ENCODE measurements around the gene CHERP.

The CHERP gene

DNA sequence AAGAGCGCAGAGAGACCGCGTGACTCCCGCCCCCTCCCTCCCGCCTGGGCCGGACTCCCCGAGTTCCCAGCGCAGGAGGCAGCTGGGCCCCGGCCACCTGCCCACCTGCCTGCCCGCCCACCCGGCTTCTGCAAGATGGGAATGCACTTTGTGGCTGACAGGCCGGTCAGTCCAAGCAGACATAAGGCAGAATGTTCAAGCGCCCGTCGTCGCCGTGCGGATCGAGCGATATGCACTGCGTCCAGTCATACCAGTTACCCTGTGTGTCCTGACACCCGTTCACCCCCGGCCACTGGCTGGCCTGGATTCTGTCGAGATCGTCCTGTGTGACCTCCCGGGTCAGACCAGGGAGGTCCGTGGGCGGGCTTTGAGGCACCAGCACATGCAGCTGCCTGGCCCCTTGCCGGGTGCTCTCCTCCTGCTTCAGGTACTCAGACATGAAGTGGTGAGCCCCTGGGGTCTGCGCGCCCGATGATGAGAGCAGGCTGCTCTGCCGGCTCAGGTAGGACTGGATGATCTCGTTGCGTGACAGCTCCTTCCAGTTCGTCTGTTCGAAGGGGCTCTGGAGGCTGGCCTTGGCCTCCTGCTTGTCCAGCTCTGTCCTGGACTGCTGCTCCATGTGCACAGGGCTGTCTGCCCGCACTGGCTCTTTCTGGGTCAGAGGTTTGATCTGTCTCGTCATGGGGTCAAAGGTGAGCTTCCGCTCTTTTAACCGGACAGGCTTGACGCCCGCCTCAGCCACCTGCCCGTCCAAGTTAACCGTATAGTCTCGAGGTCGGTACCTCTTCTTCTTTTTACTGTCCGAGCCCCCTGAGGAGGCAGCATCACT is 33.8 kb upstream of the CHERP start:
- Histone ChIP-seq H3K4me2 (ENCODE audit: low read length, poor library complexity, severe bottlenecking) (no peak overlapping the region), H2BK120ac (ENCODE audit: low read depth, low read length) (no peak overlapping the region), H3K9ac (ENCODE audit: low read length) (no peak overlapping the region), H3K27ac (ENCODE audit: low read length, poor library complexity, severe bottlenecking) (no peak overlapping the region), H3K4me3 (ENCODE audit: insufficient read depth in 1 of 2, low read depth in 1 of 2, low read length in 2 of 2) (no peak overlapping the region), H2BK5ac (ENCODE audit: low read depth, low read length, poor library complexity, severe bottlenecking) (no peak overlapping the region), H3K36me3 (ENCODE audit: control insufficient read depth in 1 of 2, insufficient read depth in 2 of 2, low read depth in 1 of 2, low read length in 2 of 2) (peaks cover 51 to 58% of the 10 kb centered on the region in 2 experiments), H4K91ac (ENCODE audit: low read length) (no peak overlapping the region), H2BK12ac (ENCODE audit: low read length in 2 of 2) (no peak overlapping the region), H3K18ac (ENCODE audit: low read depth in 1 of 2, low read length in 2 of 2) (no peak overlapping the region), H3K4me1 (ENCODE audit: control insufficient read depth, insufficient read depth, low read depth, low read length) (peaks cover 17% of the 10 kb centered on the region), H2AFZ (ENCODE audit: low read depth, low read length) (no peak overlapping the region), H3K9me3 (ENCODE audit: control insufficient read depth, low read length) (no peaks in the 10 kb centered on the region), H2BK15ac (ENCODE audit: low read depth, poor library complexity, severe bottlenecking) (no peak overlapping the region), H3K27me3 (ENCODE audit: control insufficient read depth in 1 of 2, insufficient read depth in 1 of 2, low read length in 2 of 2) (no peaks in the 10 kb centered on the region), H4K8ac (ENCODE audit: low read length) (no peak overlapping the region), H3K79me1 (replicated peaks; ENCODE audit: low read length, poor library complexity, severe bottlenecking) (peaks cover 16% of the 10 kb centered on the region), H3K23ac (ENCODE audit: low read length in 2 of 2) (no peak overlapping the region), H2AK5ac (ENCODE audit: low read length, severe bottlenecking) (no peak overlapping the region), H3K4ac (ENCODE audit: low read depth in 1 of 2, low read length in 2 of 2) (no peak overlapping the region), H3K14ac (ENCODE audit: low read length in 2 of 2) (no peak overlapping the region)
- DNase-seq = no peak
- 92% methylated on average over 48 of the region's 48 CpGs for WGBS

DNA sequence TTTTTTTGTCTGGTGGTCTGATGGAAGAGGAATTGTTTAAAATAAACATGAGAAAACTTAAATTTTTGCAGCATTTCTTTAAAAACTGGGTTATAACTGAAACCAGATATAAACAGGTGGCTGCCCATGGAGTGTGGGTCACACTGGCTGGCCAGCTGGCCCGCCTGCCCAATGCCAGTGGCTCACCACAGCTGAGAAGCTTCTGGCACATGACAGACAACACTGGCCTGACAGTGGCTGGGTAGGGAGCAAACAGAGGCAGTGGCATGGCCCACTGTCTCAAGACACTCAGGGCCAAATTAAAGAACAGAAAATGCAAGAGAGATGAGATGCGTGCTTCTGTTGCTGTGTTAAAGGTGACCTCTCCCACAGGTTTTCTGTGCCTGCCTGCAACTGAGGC is 33.0 kb upstream of the CHERP start:
- no peak overlapping the region for H2BK120ac ChIP-seq (ENCODE audit: low read depth, low read length)
- H3K4ac ChIP-seq (ENCODE audit: low read depth in 1 of 2, low read length in 2 of 2) = no peak overlapping the region
- no peaks in the 10 kb centered on the region for H3K27me3 ChIP-seq (ENCODE audit: control insufficient read depth in 1 of 2, insufficient read depth in 1 of 2, low read length in 2 of 2)
- H3K4me3 ChIP-seq (ENCODE audit: insufficient read depth in 1 of 2, low read depth in 1 of 2, low read length in 2 of 2) = no peak overlapping the region
- H3K18ac ChIP-seq (ENCODE audit: low read depth in 1 of 2, low read length in 2 of 2) = no peak overlapping the region
- DNase-seq = no peak
- no peak overlapping the region for H2AFZ ChIP-seq (ENCODE audit: low read depth, low read length)
- H3K36me3 ChIP-seq (ENCODE audit: control insufficient read depth in 1 of 2, insufficient read depth in 2 of 2, low read depth in 1 of 2, low read length in 2 of 2) = peaks cover 54 to 56% of the 10 kb centered on the region in 2 experiments
- no peak overlapping the region for H2AK5ac ChIP-seq (ENCODE audit: low read length, severe bottlenecking)
- no peak overlapping the region for H3K14ac ChIP-seq (ENCODE audit: low read length in 2 of 2)
- H3K23ac ChIP-seq (ENCODE audit: low read length in 2 of 2) = no peak overlapping the region
- H3K9me3 ChIP-seq (ENCODE audit: control insufficient read depth, low read length) = no peaks in the 10 kb centered on the region
- H3K27ac ChIP-seq (ENCODE audit: low read length, poor library complexity, severe bottlenecking) = no peak overlapping the region
- H2BK12ac ChIP-seq (ENCODE audit: low read length in 2 of 2) = no peak overlapping the region
- no peak overlapping the region for H4K91ac ChIP-seq (ENCODE audit: low read length)
- no peak overlapping the region for H3K4me2 ChIP-seq (ENCODE audit: low read length, poor library complexity, severe bottlenecking)
- H3K4me1 ChIP-seq (ENCODE audit: control insufficient read depth, insufficient read depth, low read depth, low read length) = peaks cover 20% of the 10 kb centered on the region
- H3K9ac ChIP-seq (ENCODE audit: low read length) = no peak overlapping the region
- H2BK5ac ChIP-seq (ENCODE audit: low read depth, low read length, poor library complexity, severe bottlenecking) = no peak overlapping the region
- no peak overlapping the region for H2BK15ac ChIP-seq (ENCODE audit: low read depth, poor library complexity, severe bottlenecking)
- H3K79me1 ChIP-seq (replicated peaks; ENCODE audit: low read length, poor library complexity, severe bottlenecking) = peaks cover 15% of the 10 kb centered on the region
- WGBS = 95% methylated on average over 2 of the region's 2 CpGs
- H4K8ac ChIP-seq (ENCODE audit: low read length) = no peak overlapping the region

DNA sequence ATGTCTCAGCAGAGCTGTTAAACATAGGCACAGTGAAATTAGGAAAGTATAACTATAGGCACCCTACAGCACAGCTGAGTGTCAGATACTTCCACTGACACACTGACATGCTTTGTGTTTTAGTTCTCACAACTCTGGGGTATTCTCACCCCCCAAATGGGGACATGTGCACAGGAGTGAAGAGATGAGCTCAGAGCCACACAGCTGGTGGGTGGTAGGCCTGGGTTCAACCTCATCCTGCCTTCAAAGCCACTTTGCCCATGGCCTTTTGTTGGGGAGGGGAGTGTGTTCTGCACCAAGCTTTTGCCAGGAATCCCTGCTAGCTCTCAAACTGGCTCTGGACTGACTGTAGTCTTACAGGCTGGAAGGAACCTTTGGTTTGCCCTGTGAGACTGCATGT is 31.7 kb upstream of the CHERP start:
- no peak overlapping the region for H3K27ac ChIP-seq (ENCODE audit: low read length, poor library complexity, severe bottlenecking)
- no peak overlapping the region for H4K8ac ChIP-seq (ENCODE audit: low read length)
- H2BK120ac ChIP-seq (ENCODE audit: low read depth, low read length) = no peak overlapping the region
- no peak overlapping the region for H3K14ac ChIP-seq (ENCODE audit: low read length in 2 of 2)
- no peaks in the 10 kb centered on the region for H3K9me3 ChIP-seq (ENCODE audit: control insufficient read depth, low read length)
- H3K27me3 ChIP-seq (ENCODE audit: control insufficient read depth in 1 of 2, insufficient read depth in 1 of 2, low read length in 2 of 2) = no peaks in the 10 kb centered on the region
- no peak overlapping the region for H2BK12ac ChIP-seq (ENCODE audit: low read length in 2 of 2)
- no peak overlapping the region for H3K4ac ChIP-seq (ENCODE audit: low read depth in 1 of 2, low read length in 2 of 2)
- H2BK5ac ChIP-seq (ENCODE audit: low read depth, low read length, poor library complexity, severe bottlenecking) = no peak overlapping the region
- H3K18ac ChIP-seq (ENCODE audit: low read depth in 1 of 2, low read length in 2 of 2) = no peak overlapping the region
- peak overlapping the region; percentile 98 for H3K9ac ChIP-seq (ENCODE audit: low read length)
- no peak overlapping the region for H2AFZ ChIP-seq (ENCODE audit: low read depth, low read length)
- H3K36me3 ChIP-seq (ENCODE audit: control insufficient read depth in 1 of 2, insufficient read depth in 2 of 2, low read depth in 1 of 2, low read length in 2 of 2) = peaks cover 59 to 66% of the 10 kb centered on the region in 2 experiments
- H3K4me2 ChIP-seq (ENCODE audit: low read length, poor library complexity, severe bottlenecking) = peak overlapping the region; percentile 23
- no peak overlapping the region for H2AK5ac ChIP-seq (ENCODE audit: low read length, severe bottlenecking)
- no peak overlapping the region for H3K23ac ChIP-seq (ENCODE audit: low read length in 2 of 2)
- peak overlapping the region in 1 of 2 experiments; percentile 100 for H3K4me3 ChIP-seq (ENCODE audit: insufficient read depth in 1 of 2, low read depth in 1 of 2, low read length in 2 of 2)
- H2BK15ac ChIP-seq (ENCODE audit: low read depth, poor library complexity, severe bottlenecking) = no peak overlapping the region
- no peak overlapping the region for H4K91ac ChIP-seq (ENCODE audit: low read length)
- DNase-seq = no peak
- H3K79me1 ChIP-seq (replicated peaks; ENCODE audit: low read length, poor library complexity, severe bottlenecking) = peaks cover 17% of the 10 kb centered on the region
- peaks cover 27% of the 10 kb centered on the region for H3K4me1 ChIP-seq (ENCODE audit: control insufficient read depth, insufficient read depth, low read depth, low read length)

DNA sequence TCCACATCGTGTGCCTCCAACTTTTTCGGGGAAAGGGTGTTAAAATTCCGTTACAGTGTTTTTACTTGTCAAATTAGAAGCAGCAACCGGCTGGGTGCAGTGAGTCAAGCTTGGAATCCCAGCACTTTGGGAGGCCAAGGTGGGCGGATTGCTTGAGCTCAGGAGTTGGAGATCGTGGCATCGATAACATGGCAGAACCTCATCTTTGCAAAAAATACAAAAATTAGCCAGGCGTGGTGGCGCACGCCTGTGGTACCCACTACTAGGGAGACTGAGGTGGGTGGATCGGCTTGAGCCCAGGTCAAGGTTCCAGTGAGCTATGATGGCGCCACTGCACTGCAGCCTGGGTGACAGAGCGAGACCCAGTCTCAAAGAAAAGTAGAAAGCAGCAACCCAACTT is 31.1 kb upstream of the CHERP start:
- Histone ChIP-seq H3K27me3 (ENCODE audit: control insufficient read depth in 1 of 2, insufficient read depth in 1 of 2, low read length in 2 of 2) (no peaks in the 10 kb centered on the region), H4K8ac (ENCODE audit: low read length) (no peak overlapping the region), H2AFZ (ENCODE audit: low read depth, low read length) (no peak overlapping the region), H3K36me3 (ENCODE audit: control insufficient read depth in 1 of 2, insufficient read depth in 2 of 2, low read depth in 1 of 2, low read length in 2 of 2) (peaks cover 59 to 67% of the 10 kb centered on the region in 2 experiments), H3K4me3 (ENCODE audit: insufficient read depth in 1 of 2, low read depth in 1 of 2, low read length in 2 of 2) (peak overlapping the region; percentile 34 to 100), H3K9ac (ENCODE audit: low read length) (peak overlapping the region; percentile 98), H2BK15ac (ENCODE audit: low read depth, poor library complexity, severe bottlenecking) (no peak overlapping the region), H3K9me3 (ENCODE audit: control insufficient read depth, low read length) (no peaks in the 10 kb centered on the region), H3K4ac (ENCODE audit: low read depth in 1 of 2, low read length in 2 of 2) (no peak overlapping the region), H4K91ac (ENCODE audit: low read length) (no peak overlapping the region), H3K4me2 (ENCODE audit: low read length, poor library complexity, severe bottlenecking) (peak overlapping the region; percentile 91), H3K4me1 (ENCODE audit: control insufficient read depth, insufficient read depth, low read depth, low read length) (peaks cover 31% of the 10 kb centered on the region), H2BK120ac (ENCODE audit: low read depth, low read length) (no peak overlapping the region), H3K79me1 (replicated peaks; ENCODE audit: low read length, poor library complexity, severe bottlenecking) (peaks cover 15% of the 10 kb centered on the region), H3K14ac (ENCODE audit: low read length in 2 of 2) (no peak overlapping the region), H2AK5ac (ENCODE audit: low read length, severe bottlenecking) (no peak overlapping the region), H2BK5ac (ENCODE audit: low read depth, low read length, poor library complexity, severe bottlenecking) (no peak overlapping the region), H2BK12ac (ENCODE audit: low read length in 2 of 2) (no peak overlapping the region), H3K23ac (ENCODE audit: low read length in 2 of 2) (no peak overlapping the region), H3K27ac (ENCODE audit: low read length, poor library complexity, severe bottlenecking) (no peak overlapping the region), H3K18ac (ENCODE audit: low read depth in 1 of 2, low read length in 2 of 2) (no peak overlapping the region)
- WGBS = 70% methylated on average over 12 of the region's 13 CpGs
- DNase-seq = no peak

Data from mesenchymal stem cell (in vitro differentiated cells and primary cell).